Endothelial cell (in vitro differentiated cells): ENCODE results near the gene BAG2. TPM values are rescaled to one million over a fixed set of nuclear protein-coding genes. Genes with fewer than 3 reads are reported as not detected.

Experiments
- DNase-seq: peaks from one replicate; pipeline ENCODE4 v3.0.0; 2021; ENCODE audit warnings: low spot score
- H3K27ac Mint-ChIP-seq: one replicate; pipeline ENCODE4 v1.8.0; 2021; ENCODE audit warnings: mixed read lengths, inconsistent platforms; ENCODE audit not compliant: unreplicated experiment
- H3K27me3 Mint-ChIP-seq: one replicate; pipeline ENCODE4 v1.8.0; 2021; ENCODE audit warnings: mild to moderate bottlenecking, moderate library complexity, mixed read lengths, inconsistent platforms; ENCODE audit not compliant: unreplicated experiment
- H3K36me3 Mint-ChIP-seq: one replicate; pipeline ENCODE4 v1.8.0; 2021; ENCODE audit warnings: mild to moderate bottlenecking, low read depth, mixed read lengths, inconsistent platforms; ENCODE audit not compliant: unreplicated experiment
- H3K4me1 Mint-ChIP-seq: one replicate; pipeline ENCODE4 v1.8.0; 2021; ENCODE audit warnings: mild to moderate bottlenecking, mixed read lengths, inconsistent platforms; ENCODE audit not compliant: unreplicated experiment
- H3K4me3 Mint-ChIP-seq: one replicate; pipeline ENCODE4 v1.8.0; 2021; ENCODE audit warnings: mild to moderate bottlenecking, mixed read lengths, inconsistent platforms; ENCODE audit not compliant: unreplicated experiment
- H3K9me3 Mint-ChIP-seq: one replicate; pipeline ENCODE4 v1.8.0; 2021; ENCODE audit warnings: mixed read lengths, inconsistent platforms; ENCODE audit not compliant: unreplicated experiment
- CTCF ChIP-seq: fragments of 200-600 bp; sonication (generic); IDR thresholded peaks from one replicate; pipeline ENCODE4 v1.5.0; 2021; ENCODE audit warnings: antibody characterized with exemption; ENCODE audit not compliant: unreplicated experiment
- total RNA-seq: library from RNA; stranded (reverse); fragmentation: NEBNext Ultra II Directional; extraction: Animal tissue kit (Norgen Biotek cat#: 25700); gene quantifications from one replicate; pipeline ENCODE4 v1.2.1, GENCODE V29; 2021; ENCODE audit not compliant: unreplicated experiment

Gene BAG2
- total RNA-seq, 1 donor from 2014 or later, result 1.3 TPM

DNA sequence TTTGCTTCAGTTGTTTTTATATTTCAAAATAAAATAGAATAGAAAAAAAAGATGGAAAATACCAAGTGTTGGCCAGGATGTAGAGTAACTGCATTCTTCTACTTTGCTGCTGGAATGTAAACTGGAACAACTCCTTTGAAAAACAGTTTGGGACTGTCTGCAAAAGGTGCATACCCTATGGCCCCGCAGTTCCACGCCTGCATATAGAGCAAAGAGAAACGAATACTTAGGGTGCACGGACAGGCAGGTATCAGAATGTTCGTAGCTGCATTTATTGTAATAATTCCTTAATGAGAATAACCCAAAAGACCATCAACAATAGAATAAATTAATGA lies 50.6 kb downstream of the BAG2 start:
- Mint-ChIP-seq H3K27me3 (no peaks in the 10 kb centered on the region), H3K4me1 (peaks cover 8% of the 10 kb centered on the region), H3K4me3 (peak overlapping the region; percentile 97), H3K9me3 (no peaks in the 10 kb centered on the region), H3K36me3 (no peaks in the 10 kb centered on the region), H3K27ac (no peak overlapping the region)
- no peak for TF ChIP-seq CTCF
- no peak for DNase-seq

- H3K36me3 Mint-ChIP-seq, result no peaks in the 10 kb centered on the region
- DNase-seq, result no peak
- no peak overlapping the region for H3K4me3 Mint-ChIP-seq
- H3K27ac Mint-ChIP-seq, result no peak overlapping the region
- H3K4me1 Mint-ChIP-seq, result peaks cover 8% of the 10 kb centered on the region
- no peaks in the 10 kb centered on the region for H3K9me3 Mint-ChIP-seq
- no peaks in the 10 kb centered on the region for H3K27me3 Mint-ChIP-seq
- TF ChIP-seq CTCF, result no peak
Measured at GRCh38 chr6:57224769-57225515, 52.8 kb downstream of the BAG2 start.

- H3K27me3 Mint-ChIP-seq, result no peaks in the 10 kb centered on the region
- H3K9me3 Mint-ChIP-seq, result no peaks in the 10 kb centered on the region
- H3K36me3 Mint-ChIP-seq, result no peaks in the 10 kb centered on the region
- no peak overlapping the region for H3K27ac Mint-ChIP-seq
- no peak for TF ChIP-seq CTCF
- DNase-seq, result no peak
- H3K4me1 Mint-ChIP-seq, result peaks cover 8% of the 10 kb centered on the region
- H3K4me3 Mint-ChIP-seq, result no peak overlapping the region
Measured at GRCh38 chr6:57226221-57226620, 54.1 kb downstream of the BAG2 start.

Other genes starting within 250 kb of the BAG2 start
- gene BEND6, start 217.2 kb upstream of the BAG2 start, total RNA-seq, result 0.97 TPM
- gene KIAA1586, start 125.6 kb upstream of the BAG2 start, total RNA-seq, result 44.3 TPM
- 129 TPM for gene ZNF451, start 82.1 kb upstream of the BAG2 start, total RNA-seq
- gene RAB23, start 50.0 kb downstream of the BAG2 start, total RNA-seq, result 8.1 TPM
- 16.2 TPM for gene PRIM2, start 145.3 kb downstream of the BAG2 start, total RNA-seq